Liver (tissue), 9 donors: ENCODE measurements around the gene CAMK2N2. TPM values are rescaled to one million over a fixed set of nuclear protein-coding genes. Genes with fewer than 3 reads are reported as not detected.

Experiments
- DNase-seq: peaks from one replicate; pipeline ENCODE4 v3.0.0-alpha.2; 2017; ENCODE audit warnings: low spot score
- H3K27ac ChIP-seq, 2 donors: one replicate each; pipeline ENCODE4 v1.7.0; 2013; ENCODE audit warnings: inconsistent platforms in 2 of 2, low read length in 2 of 2, control low read depth in 1 of 2, low read depth in 1 of 2, mild to moderate bottlenecking in 1 of 2
- H3K27me3 ChIP-seq, 4 donors: one replicate each; pipeline versions ENCODE4 v1.6.1 to v1.7.0; 2013; ENCODE audit warnings: low read length in 3 of 4, inconsistent platforms in 1 of 4, mild to moderate bottlenecking in 1 of 4, moderate library complexity in 1 of 4; ENCODE audit not compliant: control insufficient read depth in 4 of 4, insufficient read depth in 4 of 4
- H3K36me3 ChIP-seq, 4 donors: one replicate each; pipeline versions ENCODE4 v1.6.1 to v1.7.0; 2013; ENCODE audit warnings: low read length in 3 of 4, mild to moderate bottlenecking in 3 of 4, low read depth in 1 of 4, moderate library complexity in 1 of 4; ENCODE audit not compliant: control insufficient read depth in 4 of 4, insufficient read depth in 3 of 4
- H3K4me1 ChIP-seq, 4 donors: one replicate each; pipeline versions ENCODE4 v1.6.1 to v1.7.0; 2013; ENCODE audit warnings: low read length in 3 of 4, mild to moderate bottlenecking in 3 of 4, moderate library complexity in 1 of 4; ENCODE audit not compliant: control insufficient read depth in 4 of 4, insufficient read depth in 4 of 4
- H3K4me3 ChIP-seq, 3 donors: one replicate each; pipeline versions ENCODE4 v1.6.1 to v1.7.0; 2013; ENCODE audit warnings: low read length in 3 of 3, control low read depth in 1 of 3, low read depth in 1 of 3, mild to moderate bottlenecking in 1 of 3
- H3K9ac ChIP-seq, 2 donors: one replicate each; pipeline ENCODE4 v1.7.0; 2013; ENCODE audit warnings: low read length in 2 of 2, mild to moderate bottlenecking in 2 of 2, moderate library complexity in 2 of 2, control low read depth in 1 of 2, low read depth in 1 of 2
- H3K9me3 ChIP-seq, 4 donors: one replicate each; pipeline versions ENCODE4 v1.6.1 to v1.7.0; 2013; ENCODE audit warnings: low read length in 3 of 4; ENCODE audit not compliant: control insufficient read depth in 4 of 4
- ATF3 ChIP-seq: IDR thresholded peaks from 2 replicates; pipeline ENCODE4 v1.6.1; 2016; ENCODE audit warnings: antibody characterized with exemption
- EGR1 ChIP-seq, 2 donors: IDR thresholded peaks; 2 replicates each; pipeline ENCODE4 v1.6.1; 2016 to 2018; ENCODE audit warnings: antibody characterized with exemption in 2 of 2, low read depth in 2 of 2
- FOXA2 ChIP-seq: IDR thresholded peaks from 2 replicates; pipeline ENCODE4 v1.6.1; 2016; ENCODE audit warnings: antibody characterized with exemption
- GABPA ChIP-seq, 2 donors: IDR thresholded peaks in 1 of 2; conservative IDR thresholded peaks in 1 of 2; 2 replicates each; pipeline ENCODE4 v1.6.1; 2016; ENCODE audit warnings: antibody characterized with exemption in 2 of 2, mild to moderate bottlenecking in 1 of 2, moderate library complexity in 1 of 2
- HNF4A ChIP-seq, 2 donors: conservative IDR thresholded peaks; 2 replicates each; pipeline ENCODE4 v1.6.1; 2016; ENCODE audit warnings: antibody characterized with exemption in 2 of 2, mild to moderate bottlenecking in 2 of 2
- HNF4G ChIP-seq: IDR thresholded peaks from 2 replicates; pipeline ENCODE4 v1.6.1; 2016; ENCODE audit warnings: antibody characterized with exemption
- JUND ChIP-seq, 2 donors: IDR thresholded peaks; 2 replicates each; pipeline ENCODE4 v1.6.1; 2016; ENCODE audit warnings: antibody characterized with exemption in 2 of 2
- MAX ChIP-seq: IDR thresholded peaks from 2 replicates; pipeline ENCODE4 v1.6.1; 2016; ENCODE audit warnings: antibody characterized with exemption
- NR2F2 ChIP-seq: IDR thresholded peaks from 2 replicates; pipeline ENCODE4 v1.6.1; 2016; ENCODE audit warnings: antibody characterized with exemption
- RAD21 ChIP-seq, 2 donors: IDR thresholded peaks; 2 replicates each; pipeline ENCODE4 v1.6.1; 2016; ENCODE audit warnings: antibody characterized with exemption in 2 of 2, mild to moderate bottlenecking in 2 of 2
- RXRA ChIP-seq, 2 donors: IDR thresholded peaks; 2 replicates each; pipeline ENCODE4 v1.6.1; 2017 to 2018; ENCODE audit warnings: antibody characterized with exemption in 2 of 2, mild to moderate bottlenecking in 1 of 2
- TAF1 ChIP-seq: conservative IDR thresholded peaks from 2 replicates; pipeline ENCODE4 v1.6.1; 2016; ENCODE audit warnings: antibody characterized with exemption, mild to moderate bottlenecking
- YY1 ChIP-seq: IDR thresholded peaks from 2 replicates; pipeline ENCODE4 v1.6.1; 2016; ENCODE audit warnings: antibody characterized with exemption, mild to moderate bottlenecking
- WGBS: extraction: QIAGEN DNeasy Blood & Tissue Kit; methylation state at CpG from one replicate; pipeline ENCODE4 v1.1.7; 2013; 5-methylcytosine and 5-hydroxymethylcytosine counted together
- polyA plus RNA-seq, 2 donors: library from polyadenylated mRNA; stranded (reverse) in 1 of 2; unstranded in 1 of 2; fragments of 200-250 nt in 1 of 2; fragments of >200 nt in 1 of 2; fragmentation: Nextera tagmentation in 1 of 2; extraction: Ambion mirVana in 1 of 2; gene quantifications; one replicate each; pipeline versions ENCODE4 v1.2.1 to v1.2.3, GENCODE V29; 2013 to 2015
- total RNA-seq, 2 donors: library from RNA; depleted of rRNA; stranded (reverse); fragments of >200 nt; gene quantifications; one replicate each; pipeline ENCODE4 v1.2.3, GENCODE V29; 2014
- TF ChIP-seq, protein P1 (sequence below): IDR thresholded peaks from 2 replicates; pipeline ENCODE4 v1.6.1; 2016; ENCODE audit warnings: antibody characterized with exemption
- TF ChIP-seq, protein P2 (sequence below): IDR thresholded peaks from 2 replicates; pipeline ENCODE4 v1.6.1; 2016; ENCODE audit warnings: antibody characterized with exemption, mild to moderate bottlenecking
- TF ChIP-seq, protein P3 (sequence below): fragments of 150-350 bp; IDR thresholded peaks from 2 replicates; pipeline ENCODE4 v1.5.1; 2017; ENCODE audit warnings: improper control_type of control experiment, low read depth, low read length; ENCODE audit not compliant: missing input control
- donor health status: healthy.
- donor health status: healthy.
- donor health status: healthy.
- donor health status: healthy.
- donor health status: healthy.

Gene CAMK2N2
- total and polyA plus RNA-seq, 4 donors: 0.61 TPM; not detected in 3

DNA sequence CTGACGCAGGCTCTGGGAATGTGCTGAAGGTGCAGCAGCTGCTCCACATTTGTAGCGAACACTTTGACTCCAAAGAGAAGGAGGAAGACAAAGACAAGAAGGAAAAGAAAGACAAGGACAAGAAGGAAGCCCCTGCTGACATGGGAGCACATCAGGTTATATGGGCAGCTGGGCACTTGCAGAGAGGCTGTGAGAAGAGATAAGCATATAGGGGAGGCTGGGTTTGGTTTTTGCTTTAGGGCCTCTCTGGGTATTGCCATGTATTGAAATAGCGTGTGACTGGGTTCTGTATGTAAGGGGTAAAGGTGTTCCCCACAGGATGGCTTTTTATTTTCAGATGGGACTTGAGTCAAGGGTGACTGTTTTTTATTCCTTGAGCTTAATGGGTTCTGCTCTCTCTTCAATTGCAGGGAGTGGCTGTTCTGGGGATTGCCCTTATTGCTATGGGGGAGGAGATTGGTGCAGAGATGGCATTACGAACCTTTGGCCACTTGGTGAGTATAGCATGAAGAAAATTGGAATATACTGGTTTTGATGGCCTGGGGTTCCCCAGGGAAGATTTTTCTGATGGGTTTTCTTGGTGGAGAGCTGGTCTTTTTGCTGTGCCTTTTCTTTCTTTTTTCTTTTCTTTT is 45.1 kb upstream of the CAMK2N2 start (continued):
- TF ChIP-seq FOXA2 (no peak), GABPA (IDR thresholded peaks at IDR 0.05 in 1 of 2, conservative IDR thresholded peaks at IDR 0.05 in 1 of 2) (no peak)

GRCh38 chr3:184305577-184305976 is 44.2 kb upstream of the CAMK2N2 start:
- Histone ChIP-seq H3K27ac (no peak overlapping the region), H3K4me3 (no peak overlapping the region), H3K9ac (no peak overlapping the region), H3K4me1 (peaks cover 0 to 3% (median under 1%) of the 10 kb centered on the region in 4 donors), H3K9me3 (no peaks in the 10 kb centered on the region), H3K36me3 (peaks cover 14 to 77% (median 69%) of the 10 kb centered on the region in 4 donors), H3K27me3 (no peaks in the 10 kb centered on the region)
- DNase-seq: no peak
- TF ChIP-seq ATF3: no peak
- TF ChIP-seq, protein P1, sequence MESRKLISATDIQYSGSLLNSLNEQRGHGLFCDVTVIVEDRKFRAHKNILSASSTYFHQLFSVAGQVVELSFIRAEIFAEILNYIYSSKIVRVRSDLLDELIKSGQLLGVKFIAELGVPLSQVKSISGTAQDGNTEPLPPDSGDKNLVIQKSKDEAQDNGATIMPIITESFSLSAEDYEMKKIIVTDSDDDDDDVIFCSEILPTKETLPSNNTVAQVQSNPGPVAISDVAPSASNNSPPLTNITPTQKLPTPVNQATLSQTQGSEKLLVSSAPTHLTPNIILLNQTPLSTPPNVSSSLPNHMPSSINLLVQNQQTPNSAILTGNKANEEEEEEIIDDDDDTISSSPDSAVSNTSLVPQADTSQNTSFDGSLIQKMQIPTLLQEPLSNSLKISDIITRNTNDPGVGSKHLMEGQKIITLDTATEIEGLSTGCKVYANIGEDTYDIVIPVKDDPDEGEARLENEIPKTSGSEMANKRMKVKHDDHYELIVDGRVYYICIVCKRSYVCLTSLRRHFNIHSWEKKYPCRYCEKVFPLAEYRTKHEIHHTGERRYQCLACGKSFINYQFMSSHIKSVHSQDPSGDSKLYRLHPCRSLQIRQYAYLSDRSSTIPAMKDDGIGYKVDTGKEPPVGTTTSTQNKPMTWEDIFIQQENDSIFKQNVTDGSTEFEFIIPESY: no peak
- TF ChIP-seq, protein P2, sequence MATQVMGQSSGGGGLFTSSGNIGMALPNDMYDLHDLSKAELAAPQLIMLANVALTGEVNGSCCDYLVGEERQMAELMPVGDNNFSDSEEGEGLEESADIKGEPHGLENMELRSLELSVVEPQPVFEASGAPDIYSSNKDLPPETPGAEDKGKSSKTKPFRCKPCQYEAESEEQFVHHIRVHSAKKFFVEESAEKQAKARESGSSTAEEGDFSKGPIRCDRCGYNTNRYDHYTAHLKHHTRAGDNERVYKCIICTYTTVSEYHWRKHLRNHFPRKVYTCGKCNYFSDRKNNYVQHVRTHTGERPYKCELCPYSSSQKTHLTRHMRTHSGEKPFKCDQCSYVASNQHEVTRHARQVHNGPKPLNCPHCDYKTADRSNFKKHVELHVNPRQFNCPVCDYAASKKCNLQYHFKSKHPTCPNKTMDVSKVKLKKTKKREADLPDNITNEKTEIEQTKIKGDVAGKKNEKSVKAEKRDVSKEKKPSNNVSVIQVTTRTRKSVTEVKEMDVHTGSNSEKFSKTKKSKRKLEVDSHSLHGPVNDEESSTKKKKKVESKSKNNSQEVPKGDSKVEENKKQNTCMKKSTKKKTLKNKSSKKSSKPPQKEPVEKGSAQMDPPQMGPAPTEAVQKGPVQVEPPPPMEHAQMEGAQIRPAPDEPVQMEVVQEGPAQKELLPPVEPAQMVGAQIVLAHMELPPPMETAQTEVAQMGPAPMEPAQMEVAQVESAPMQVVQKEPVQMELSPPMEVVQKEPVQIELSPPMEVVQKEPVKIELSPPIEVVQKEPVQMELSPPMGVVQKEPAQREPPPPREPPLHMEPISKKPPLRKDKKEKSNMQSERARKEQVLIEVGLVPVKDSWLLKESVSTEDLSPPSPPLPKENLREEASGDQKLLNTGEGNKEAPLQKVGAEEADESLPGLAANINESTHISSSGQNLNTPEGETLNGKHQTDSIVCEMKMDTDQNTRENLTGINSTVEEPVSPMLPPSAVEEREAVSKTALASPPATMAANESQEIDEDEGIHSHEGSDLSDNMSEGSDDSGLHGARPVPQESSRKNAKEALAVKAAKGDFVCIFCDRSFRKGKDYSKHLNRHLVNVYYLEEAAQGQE: no peak
- no peak for TF ChIP-seq YY1
- TF ChIP-seq, protein P3, sequence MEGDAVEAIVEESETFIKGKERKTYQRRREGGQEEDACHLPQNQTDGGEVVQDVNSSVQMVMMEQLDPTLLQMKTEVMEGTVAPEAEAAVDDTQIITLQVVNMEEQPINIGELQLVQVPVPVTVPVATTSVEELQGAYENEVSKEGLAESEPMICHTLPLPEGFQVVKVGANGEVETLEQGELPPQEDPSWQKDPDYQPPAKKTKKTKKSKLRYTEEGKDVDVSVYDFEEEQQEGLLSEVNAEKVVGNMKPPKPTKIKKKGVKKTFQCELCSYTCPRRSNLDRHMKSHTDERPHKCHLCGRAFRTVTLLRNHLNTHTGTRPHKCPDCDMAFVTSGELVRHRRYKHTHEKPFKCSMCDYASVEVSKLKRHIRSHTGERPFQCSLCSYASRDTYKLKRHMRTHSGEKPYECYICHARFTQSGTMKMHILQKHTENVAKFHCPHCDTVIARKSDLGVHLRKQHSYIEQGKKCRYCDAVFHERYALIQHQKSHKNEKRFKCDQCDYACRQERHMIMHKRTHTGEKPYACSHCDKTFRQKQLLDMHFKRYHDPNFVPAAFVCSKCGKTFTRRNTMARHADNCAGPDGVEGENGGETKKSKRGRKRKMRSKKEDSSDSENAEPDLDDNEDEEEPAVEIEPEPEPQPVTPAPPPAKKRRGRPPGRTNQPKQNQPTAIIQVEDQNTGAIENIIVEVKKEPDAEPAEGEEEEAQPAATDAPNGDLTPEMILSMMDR: peak; percentile 15
- peak; percentile 59 to 72 for TF ChIP-seq RAD21 (IDR thresholded peaks at IDR 0.05)
- WGBS: 68% methylated on average over 1 of the region's 1 CpG

DNA sequence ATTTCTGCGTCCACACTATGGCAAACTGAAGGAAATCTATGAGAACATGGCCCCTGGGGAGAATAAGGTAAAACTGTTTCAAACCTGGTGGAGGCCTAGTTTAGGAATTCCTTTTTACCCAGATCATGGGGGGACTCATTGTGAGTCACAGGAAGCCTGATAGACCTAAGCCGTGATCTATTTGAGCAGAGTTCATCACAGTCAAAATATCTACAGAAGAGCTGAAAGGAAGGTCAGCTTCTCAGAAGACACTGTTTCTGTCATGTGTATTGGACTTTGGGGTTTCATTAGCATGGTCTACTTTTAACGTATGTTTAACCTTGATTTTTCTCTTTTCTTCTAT is 39.0 kb upstream of the CAMK2N2 start:
- DNase-seq: no peak
- Histone ChIP-seq H3K27me3 (no peaks in the 10 kb centered on the region), H3K27ac (no peak overlapping the region), H3K4me1 (peaks cover 0 to 17% (median 13%) of the 10 kb centered on the region in 4 donors), H3K9ac (peak overlapping the region in 1 of 2 donors; percentile 67), H3K9me3 (no peaks in the 10 kb centered on the region), H3K4me3 (peak overlapping the region in 2 of 3 donors; percentile 77 to 79), H3K36me3 (peaks cover 4 to 43% (median 40%) of the 10 kb centered on the region in 4 donors)
- WGBS: 85% methylated on average over 3 of the region's 3 CpGs
- TF ChIP-seq FOXA2 (no peak), EGR1 (IDR thresholded peaks at IDR 0.05; ENCODE audit: low read depth in 2 of 2) (no peak), TAF1 (no peak), JUND (IDR thresholded peaks at IDR 0.05) (no peak), ATF3 (no peak), RXRA (IDR thresholded peaks at IDR 0.05) (no peak), MAX (no peak), HNF4G (no peak), RAD21 (IDR thresholded peaks at IDR 0.05) (no peak), NR2F2 (no peak), HNF4A (conservative IDR thresholded peaks at IDR 0.05) (no peak)
- TF ChIP-seq, protein P3: no peak
